Measurements from ENCODE around the gene SPOCK3. TPM values are rescaled to one million over a fixed set of nuclear protein-coding genes. Genes with fewer than 3 reads are reported as not detected.

The SPOCK3 gene
- total and polyA plus RNA-seq, 10 of the 15 experiments (the other 5 are each of a cell fraction or from before 2014, with no cell fraction given): 0.06 to 0.39 (median 0.09) TPM; not detected in 5

DNA sequence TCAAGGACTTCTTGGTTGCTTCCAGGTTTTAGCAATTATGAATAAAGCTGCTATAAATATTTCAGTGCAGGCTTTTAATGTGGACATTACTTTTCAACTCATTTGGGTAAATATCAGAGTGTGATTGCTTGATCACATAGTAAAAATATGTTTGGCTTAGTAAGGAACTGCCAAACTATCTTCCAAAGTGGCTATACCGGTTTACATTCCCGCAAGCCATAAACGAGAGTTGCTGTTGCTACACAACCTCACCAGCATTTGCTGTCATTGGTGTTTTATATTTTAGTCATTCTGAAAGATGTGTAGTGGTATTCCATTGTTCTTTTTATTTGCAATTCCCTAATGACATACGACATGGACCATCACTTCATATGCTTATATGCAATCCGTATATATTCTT is 30.9 kb upstream of the SPOCK3 start:
- Histone ChIP-seq H3K9me3 (replicated peaks; ENCODE audit: control insufficient read depth, insufficient read depth, low read length) (no peaks in the 10 kb centered on the region), H3K36me3 (ENCODE audit: control insufficient read depth in 2 of 2, insufficient read depth in 2 of 2, low read length in 1 of 2) (no peaks in the 10 kb centered on the region), H3K27ac (ENCODE audit: control insufficient read depth, insufficient read depth) (no peak overlapping the region), H3K27me3 (replicated peaks in 1 of 2; ENCODE audit: control insufficient read depth in 2 of 2, insufficient read depth in 2 of 2, low read length in 1 of 2) (no peaks in the 10 kb centered on the region), H2AFZ (ENCODE audit: control insufficient read depth, low read depth, low read length) (no peak overlapping the region), H3K9ac (ENCODE audit: control insufficient read depth, insufficient read depth, low read length) (no peak overlapping the region), H3K79me2 (ENCODE audit: control insufficient read depth, insufficient read depth, low read length) (no peaks in the 10 kb centered on the region), H3K4me1 (ENCODE audit: control insufficient read depth, insufficient read depth, low read length) (no peaks in the 10 kb centered on the region), H3K4me2 (ENCODE audit: control insufficient read depth, insufficient read depth) (no peak overlapping the region), H3K4me3 (no peak overlapping the region), H4K20me1 (ENCODE audit: control insufficient read depth, insufficient read depth) (no peaks in the 10 kb centered on the region)
- FAIRE-seq: no peak
- in situ Hi-C loops (cut with MboI) (no loop called here), intact Hi-C loops (cut with micrococcal nuclease; ENCODE audit: unreplicated experiment) (no loop called here)
- TF ChIP-seq, protein P1, sequence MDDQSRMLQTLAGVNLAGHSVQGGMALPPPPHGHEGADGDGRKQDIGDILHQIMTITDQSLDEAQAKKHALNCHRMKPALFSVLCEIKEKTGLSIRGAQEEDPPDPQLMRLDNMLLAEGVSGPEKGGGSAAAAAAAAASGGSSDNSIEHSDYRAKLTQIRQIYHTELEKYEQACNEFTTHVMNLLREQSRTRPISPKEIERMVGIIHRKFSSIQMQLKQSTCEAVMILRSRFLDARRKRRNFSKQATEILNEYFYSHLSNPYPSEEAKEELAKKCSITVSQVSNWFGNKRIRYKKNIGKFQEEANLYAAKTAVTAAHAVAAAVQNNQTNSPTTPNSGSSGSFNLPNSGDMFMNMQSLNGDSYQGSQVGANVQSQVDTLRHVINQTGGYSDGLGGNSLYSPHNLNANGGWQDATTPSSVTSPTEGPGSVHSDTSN (IDR thresholded peaks at IDR 0.05; ENCODE audit: insufficient replicate concordance, low read depth, low read length): no peak
- no peak for TF ChIP-seq LARP7 (IDR thresholded peaks at IDR 0.05)
- TF ChIP-seq EP300 (IDR thresholded peaks at IDR 0.05; ENCODE audit: borderline replicate concordance in 1 of 2, control insufficient read depth in 1 of 2, low read depth in 2 of 2, low read length in 2 of 2): no peak
- no peak for TF ChIP-seq NR2F1 (conservative IDR thresholded peaks at IDR 0.05)
- no peak for TF ChIP-seq TAF1 (IDR thresholded peaks at IDR 0.05; ENCODE audit: borderline replicate concordance, low read depth, low read length)
- TF ChIP-seq SMC3 (IDR thresholded peaks at IDR 0.05; ENCODE audit: borderline replicate concordance, low read length): no peak
- no peak for TF ChIP-seq HDAC2 (IDR thresholded peaks at IDR 0.05)
- POLR2A ChIA-PET: no interaction called here
- ATAC-seq: no peak
- CTCF ChIA-PET: no interaction called here
- DNase-seq (ENCODE audit: low read depth, low spot score): no peak
- SMC1A ChIA-PET (ENCODE audit: uncharacterized antibody, unreplicated experiment): no interaction called here
- BruUV-seq (replicated peaks): no TSS peak
- RAD21 ChIA-PET (ENCODE audit: unreplicated experiment): no interaction called here
- WGBS (ENCODE audit: insufficient coverage, insufficient replicate concordance, low lambda C conversion rate, missing lambda C conversion rate): 50% methylated on average over 5 of the region's 5 CpGs

DNA sequence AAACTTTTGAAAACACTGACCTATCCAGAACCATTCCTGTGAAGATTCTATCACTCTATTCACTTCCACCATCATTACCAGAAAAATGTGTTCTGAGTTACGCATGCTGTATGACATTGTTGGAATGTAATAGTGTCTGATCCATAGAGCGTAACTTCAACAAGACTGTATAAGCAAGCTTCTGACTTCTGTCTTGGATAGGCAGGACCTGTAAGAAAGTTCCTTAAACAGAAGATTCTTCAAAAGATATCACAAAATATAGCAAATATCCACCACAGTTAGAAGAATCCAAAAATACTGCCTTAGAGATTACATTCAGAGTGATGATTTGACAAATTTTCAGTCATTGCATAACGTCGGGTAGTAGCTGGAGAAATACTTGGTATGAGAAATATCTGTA is 14.0 kb upstream of the SPOCK3 start:
- Histone ChIP-seq H3K27me3 (replicated peaks in 1 of 2; ENCODE audit: control insufficient read depth in 2 of 2, insufficient read depth in 2 of 2, low read length in 1 of 2) (no peaks in the 10 kb centered on the region; a peak in 1 of 4 replicates), H4K20me1 (ENCODE audit: control insufficient read depth, insufficient read depth) (no peaks in the 10 kb centered on the region), H3K4me3 (no peak overlapping the region), H3K79me2 (ENCODE audit: control insufficient read depth, insufficient read depth, low read length) (no peaks in the 10 kb centered on the region), H2AFZ (ENCODE audit: control insufficient read depth, low read depth, low read length) (no peak overlapping the region), H3K36me3 (ENCODE audit: control insufficient read depth in 2 of 2, insufficient read depth in 2 of 2, low read length in 1 of 2) (no peaks in the 10 kb centered on the region), H3K9ac (ENCODE audit: control insufficient read depth, insufficient read depth, low read length) (no peak overlapping the region), H3K4me1 (ENCODE audit: control insufficient read depth, insufficient read depth, low read length) (no peaks in the 10 kb centered on the region), H3K27ac (ENCODE audit: control insufficient read depth, insufficient read depth) (no peak overlapping the region), H3K9me3 (replicated peaks; ENCODE audit: control insufficient read depth, insufficient read depth, low read length) (no peaks in the 10 kb centered on the region; the same call in 2 of the 3 replicates), H3K4me2 (ENCODE audit: control insufficient read depth, insufficient read depth) (no peak overlapping the region)
- RAD21 ChIA-PET (ENCODE audit: unreplicated experiment): no interaction called here
- in situ Hi-C loops (cut with MboI) (no loop called here), intact Hi-C loops (cut with micrococcal nuclease; ENCODE audit: unreplicated experiment) (no loop called here)
- DNase-seq (ENCODE audit: low read depth, low spot score) (no peak), ATAC-seq (no peak), FAIRE-seq (no peak)
- SMC1A ChIA-PET (ENCODE audit: uncharacterized antibody, unreplicated experiment): no interaction called here
- WGBS (ENCODE audit: insufficient coverage, insufficient replicate concordance, low lambda C conversion rate, missing lambda C conversion rate): 60% methylated on average over 4 of the region's 4 CpGs
- CTCF ChIA-PET: no interaction called here
- BruUV-seq (replicated peaks): no TSS peak
- POLR2A ChIA-PET: no interaction called here
- TF ChIP-seq, protein P2, sequence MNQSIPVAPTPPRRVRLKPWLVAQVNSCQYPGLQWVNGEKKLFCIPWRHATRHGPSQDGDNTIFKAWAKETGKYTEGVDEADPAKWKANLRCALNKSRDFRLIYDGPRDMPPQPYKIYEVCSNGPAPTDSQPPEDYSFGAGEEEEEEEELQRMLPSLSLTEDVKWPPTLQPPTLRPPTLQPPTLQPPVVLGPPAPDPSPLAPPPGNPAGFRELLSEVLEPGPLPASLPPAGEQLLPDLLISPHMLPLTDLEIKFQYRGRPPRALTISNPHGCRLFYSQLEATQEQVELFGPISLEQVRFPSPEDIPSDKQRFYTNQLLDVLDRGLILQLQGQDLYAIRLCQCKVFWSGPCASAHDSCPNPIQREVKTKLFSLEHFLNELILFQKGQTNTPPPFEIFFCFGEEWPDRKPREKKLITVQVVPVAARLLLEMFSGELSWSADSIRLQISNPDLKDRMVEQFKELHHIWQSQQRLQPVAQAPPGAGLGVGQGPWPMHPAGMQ (IDR thresholded peaks at IDR 0.05; ENCODE audit: borderline replicate concordance): no peak
- TF ChIP-seq TCF3 (IDR thresholded peaks at IDR 0.05; ENCODE audit: borderline replicate concordance, insufficient read depth, low read depth, low read length): no peak
- no peak for TF ChIP-seq NR2F1 (conservative IDR thresholded peaks at IDR 0.05)
- TF ChIP-seq MEF2A (IDR thresholded peaks at IDR 0.05; ENCODE audit: insufficient read depth, low read depth, low read length): no peak
- no peak for TF ChIP-seq SRF (IDR thresholded peaks at IDR 0.05; ENCODE audit: low read depth in 2 of 2, low read length in 2 of 2)
- TF ChIP-seq IKZF1 (conservative IDR thresholded peaks at IDR 0.05): no peak
- no peak for TF ChIP-seq JUND (IDR thresholded peaks at IDR 0.05; ENCODE audit: low read depth, low read length)

Data from GM12878 (cell line).